K562 (cell line): ENCODE results near the gene IP6K2. TPM values are rescaled to one million over a fixed set of nuclear protein-coding genes. Genes with fewer than 3 reads are reported as not detected.

Source experiments
- BHLHE40 ChIP-seq: IDR thresholded peaks from 2 replicates; pipeline ENCODE4 v1.6.1; 2011; ENCODE audit warnings: low read length, improper control_type of control experiment
- CBFB ChIP-seq: sonication (generic); formaldehyde crosslinking; IDR thresholded peaks from 2 replicates; pipeline ENCODE4 v1.4.0; 2020; ENCODE audit warnings: mild to moderate bottlenecking, missing genetic modification reagents
- CHD4 ChIP-seq: fragments of 200-600 bp; sonication (generic); IDR thresholded peaks from 3 replicates; pipeline ENCODE4 v1.6.1; 2012; ENCODE audit warnings: low read depth, mild to moderate bottlenecking, mixed read lengths, low read length, inconsistent platforms; ENCODE audit not compliant: insufficient read depth, insufficient replicate concordance, poor library complexity, severe bottlenecking
- DDX20 ChIP-seq: fragments of 450-650 bp; IDR thresholded peaks from 2 replicates; pipeline ENCODE4 v1.6.1; 2016; ENCODE audit warnings: missing genetic modification characterization, low read depth, mild to moderate bottlenecking, missing compliant biosample characterization, moderate library complexity
- FOXP1 ChIP-seq: sonication (generic); formaldehyde crosslinking; IDR thresholded peaks from 2 replicates; pipeline ENCODE4 v1.8.0; 2022; ENCODE audit warnings: mild to moderate bottlenecking, missing genetic modification reagents
- GTF2B ChIP-seq: IDR thresholded peaks from 2 replicates; pipeline ENCODE4 v1.6.1; 2011; ENCODE audit not compliant: insufficient read length; ENCODE audit errors: extremely low read depth
- KAT7 ChIP-seq: sonication (generic); formaldehyde crosslinking; IDR thresholded peaks from 2 replicates; pipeline ENCODE4 v1.8.0; 2022; ENCODE audit warnings: missing genetic modification reagents, mild to moderate bottlenecking, borderline replicate concordance
- KDM1A ChIP-seq, 2 experiments: fragments of 450-650 bp; IDR thresholded peaks; 2 replicates each; pipeline ENCODE4 v1.6.1; 2016; ENCODE audit warnings: mild to moderate bottlenecking in 2 of 2
- KDM4B ChIP-seq, 2 experiments: fragments of 450-650 bp in 1 of 2; sonication (generic) in 1 of 2; IDR thresholded peaks; 2 replicates each; pipeline ENCODE4 v1.6.1; 2016 to 2017; ENCODE audit warnings: borderline replicate concordance in 2 of 2, antibody characterized with exemption in 1 of 2, low read depth in 1 of 2, mild to moderate bottlenecking in 1 of 2
- MCM2 ChIP-seq: fragments of 450-650 bp; IDR thresholded peaks from 2 replicates; pipeline ENCODE4 v1.6.1; 2017; ENCODE audit warnings: low read depth, mild to moderate bottlenecking
- NFIX ChIP-seq: fragments of 250-450 bp; sonication (Bioruptor Pico); IDR thresholded peaks from 2 replicates; pipeline ENCODE4 v1.4.0; 2020; ENCODE audit warnings: low read depth, mild to moderate bottlenecking, moderate library complexity
- NONO ChIP-seq, 2 experiments: fragments of 200-400 bp in 1 of 2; fragments of 450-650 bp in 1 of 2; formaldehyde crosslinking in 1 of 2; IDR thresholded peaks; 2 replicates each; pipeline ENCODE4 v1.6.1; 2017; ENCODE audit warnings: low read depth in 2 of 2, mild to moderate bottlenecking in 2 of 2, moderate library complexity in 2 of 2, low read length in 1 of 2
- RNF2 ChIP-seq: sonication (generic); IDR thresholded peaks from 2 replicates; pipeline ENCODE4 v1.6.1; 2016
- SREBF2 ChIP-seq: sonication (generic); formaldehyde crosslinking; IDR thresholded peaks from 2 replicates; pipeline ENCODE4 v1.4.0; 2020; ENCODE audit warnings: mild to moderate bottlenecking, missing genetic modification reagents
- TEAD4 ChIP-seq, 2 experiments: sonication (generic) in 1 of 2; formaldehyde crosslinking in 1 of 2; IDR thresholded peaks; 2 replicates each; pipeline versions ENCODE4 v1.6.1 to v1.8.0; 2012 to 2022; ENCODE audit warnings: borderline replicate concordance in 1 of 2, inconsistent platforms in 1 of 2, low read length in 1 of 2, mild to moderate bottlenecking in 1 of 2, missing genetic modification reagents in 1 of 2
- ZNF121 ChIP-seq: sonication (generic); formaldehyde crosslinking; conservative IDR thresholded peaks from 2 replicates; pipeline ENCODE4 v1.8.0; 2022; ENCODE audit warnings: missing genetic modification reagents
- ZNF699 ChIP-seq: fragments of 250-450 bp; sonication (Bioruptor Pico); IDR thresholded peaks from 2 replicates; pipeline ENCODE4 v1.8.0; 2021; ENCODE audit warnings: mild to moderate bottlenecking, moderate library complexity; ENCODE audit not compliant: insufficient replicate concordance
- polyA plus RNA-seq, 8 experiments: library from polyadenylated mRNA; depleted of rRNA in 4 of 8; stranded (reverse) in 5 of 8; unstranded in 3 of 8; fragments of >200 nt; fragmentation: Nextera tagmentation in 2 of 8; fragmentation: Illumina TruSeq in 1 of 8; extraction: Ambion mirVana in 2 of 8; extraction: Trizol in 1 of 8; gene quantifications; 2 replicates each; pipeline versions ENCODE4 v1.2.1 to v1.2.3, GENCODE V29; 2011 to 2014; ENCODE audit warnings: inconsistent platforms in 1 of 8, missing spikeins in 1 of 8
- total RNA-seq, 7 experiments: library from RNA; depleted of rRNA in 6 of 7; stranded (reverse); fragments of >200 nt in 6 of 7; fragmentation: Illumina TruSeq in 2 of 7; extraction: Trizol in 2 of 7; gene quantifications; 2 replicates each; pipeline versions ENCODE4 v1.2.1 to v1.2.3, GENCODE V29; 2011 to 2021; ENCODE audit warnings: low replicate concordance in 1 of 7
- TF ChIP-seq, protein P1 (sequence below): fragments of 250-450 bp; sonication (Bioruptor Pico); IDR thresholded peaks from 2 replicates; pipeline ENCODE4 v1.8.0; 2022; ENCODE audit warnings: moderate library complexity, mild to moderate bottlenecking, inconsistent platforms
- TF ChIP-seq, protein P2 (sequence below), 2 experiments: fragments of 450-650 bp in 1 of 2; sonication (generic) in 1 of 2; formaldehyde crosslinking; conservative IDR thresholded peaks; 2 replicates each; pipeline versions ENCODE4 v1.4.0 to v1.8.1; 2020 to 2022; ENCODE audit warnings: mild to moderate bottlenecking in 1 of 2, missing genetic modification reagents in 1 of 2
- TF ChIP-seq, protein P3 (sequence below): fragments of 450-650 bp; formaldehyde crosslinking; IDR thresholded peaks from 2 replicates; pipeline ENCODE4 v1.4.0; 2020; ENCODE audit warnings: mild to moderate bottlenecking, moderate library complexity

The IP6K2 gene
- total and polyA plus RNA-seq, 9 of the 15 experiments (the other 6 are each of a cell fraction or from before 2014, with no cell fraction given), result 19.6 to 78.1 (median 48.0) TPM

GRCh38 chr3:48662753-48663488 lies 54.1 kb downstream of the IP6K2 start, which contains the start of gene CELSR3 (continued):
- TF ChIP-seq DDX20 (tag) (no peak), NFIX (CRISPR knock-in tag) (no peak), CBFB (CRISPR knock-in tag) (0 out of 2 replicates have a peak, but pooled peaks have one; percentile 29), TEAD4 (IDR thresholded peaks at IDR 0.05; ENCODE audit: low read length) (no peak), TEAD4 (CRISPR knock-in tag; IDR thresholded peaks at IDR 0.05; ENCODE audit: borderline replicate concordance) (no peak), ZNF121 (CRISPR knock-in tag) (no peak), FOXP1 (CRISPR knock-in tag) (no peak), MCM2 (no peak), SREBF2 (CRISPR knock-in tag) (no peak), BHLHE40 (peak; percentile 80), GTF2B (no peak), ZNF699 (no peak), RNF2 (no peak), NONO (IDR thresholded peaks at IDR 0.05; ENCODE audit: low read depth in 2 of 2, low read length in 1 of 2) (peak in 1 of 2 experiments; percentile 88; a peak in 1 of 4 replicates), KDM1A (IDR thresholded peaks at IDR 0.05) (no peak), KAT7 (CRISPR knock-in tag) (0 out of 2 replicates have a peak, but pooled peaks have one; percentile 1), KDM4B (IDR thresholded peaks at IDR 0.05; ENCODE audit: borderline replicate concordance in 2 of 2, low read depth in 1 of 2) (no peak), CHD4 (no peak)
- TF ChIP-seq, protein P1, sequence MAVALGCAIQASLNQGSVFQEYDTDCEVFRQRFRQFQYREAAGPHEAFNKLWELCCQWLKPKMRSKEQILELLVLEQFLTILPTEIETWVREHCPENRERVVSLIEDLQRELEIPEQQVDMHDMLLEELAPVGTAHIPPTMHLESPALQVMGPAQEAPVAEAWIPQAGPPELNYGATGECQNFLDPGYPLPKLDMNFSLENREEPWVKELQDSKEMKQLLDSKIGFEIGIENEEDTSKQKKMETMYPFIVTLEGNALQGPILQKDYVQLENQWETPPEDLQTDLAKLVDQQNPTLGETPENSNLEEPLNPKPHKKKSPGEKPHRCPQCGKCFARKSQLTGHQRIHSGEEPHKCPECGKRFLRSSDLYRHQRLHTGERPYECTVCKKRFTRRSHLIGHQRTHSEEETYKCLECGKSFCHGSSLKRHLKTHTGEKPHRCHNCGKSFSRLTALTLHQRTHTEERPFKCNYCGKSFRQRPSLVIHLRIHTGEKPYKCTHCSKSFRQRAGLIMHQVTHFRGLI (CRISPR knock-in tag), result no peak
- TF ChIP-seq, protein P2, sequence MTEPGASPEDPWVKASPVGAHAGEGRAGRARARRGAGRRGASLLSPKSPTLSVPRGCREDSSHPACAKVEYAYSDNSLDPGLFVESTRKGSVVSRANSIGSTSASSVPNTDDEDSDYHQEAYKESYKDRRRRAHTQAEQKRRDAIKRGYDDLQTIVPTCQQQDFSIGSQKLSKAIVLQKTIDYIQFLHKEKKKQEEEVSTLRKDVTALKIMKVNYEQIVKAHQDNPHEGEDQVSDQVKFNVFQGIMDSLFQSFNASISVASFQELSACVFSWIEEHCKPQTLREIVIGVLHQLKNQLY (CRISPR knock-in tag; conservative IDR thresholded peaks at IDR 0.05), result no peak
- TF ChIP-seq, protein P3, sequence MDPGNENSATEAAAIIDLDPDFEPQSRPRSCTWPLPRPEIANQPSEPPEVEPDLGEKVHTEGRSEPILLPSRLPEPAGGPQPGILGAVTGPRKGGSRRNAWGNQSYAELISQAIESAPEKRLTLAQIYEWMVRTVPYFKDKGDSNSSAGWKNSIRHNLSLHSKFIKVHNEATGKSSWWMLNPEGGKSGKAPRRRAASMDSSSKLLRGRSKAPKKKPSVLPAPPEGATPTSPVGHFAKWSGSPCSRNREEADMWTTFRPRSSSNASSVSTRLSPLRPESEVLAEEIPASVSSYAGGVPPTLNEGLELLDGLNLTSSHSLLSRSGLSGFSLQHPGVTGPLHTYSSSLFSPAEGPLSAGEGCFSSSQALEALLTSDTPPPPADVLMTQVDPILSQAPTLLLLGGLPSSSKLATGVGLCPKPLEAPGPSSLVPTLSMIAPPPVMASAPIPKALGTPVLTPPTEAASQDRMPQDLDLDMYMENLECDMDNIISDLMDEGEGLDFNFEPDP (CRISPR knock-in tag), result no peak
